Loucy (cell line): ENCODE data around the gene PARP8.
"Not testable (repeated sequence)": the region's sequence is repeated elsewhere in the genome, so short reads cannot be mapped to it uniquely, and the experiment has no call there.

Experiments
- H2AFZ ChIP-seq: fragments of 200-600 bp; sonication (generic); 2 replicates; pipeline ENCODE4 v1.6.0; 2016; ENCODE audit warnings: antibody characterized with exemption, mild to moderate bottlenecking, low read length, moderate library complexity
- H3F3A ChIP-seq: fragments of 200-600 bp; 2 replicates; pipeline ENCODE4 v1.6.0; 2016; ENCODE audit warnings: antibody characterized with exemption, low read depth, mild to moderate bottlenecking
- H3K27me3 ChIP-seq: fragments of 200-600 bp; sonication (generic); 2 replicates; pipeline ENCODE4 v1.6.1; 2014; ENCODE audit warnings: low read length, mild to moderate bottlenecking; ENCODE audit not compliant: insufficient read depth, poor library complexity, severe bottlenecking
- H3K36me3 ChIP-seq: fragments of 200-600 bp; sonication (generic); 2 replicates; pipeline ENCODE4 v1.6.1; 2016; ENCODE audit warnings: low read length; ENCODE audit not compliant: insufficient read depth
- H3K4me1 ChIP-seq: fragments of 200-600 bp; sonication (generic); 2 replicates; pipeline ENCODE4 v1.5.1; 2014; ENCODE audit warnings: low read length, mild to moderate bottlenecking; ENCODE audit not compliant: insufficient read depth, poor library complexity, severe bottlenecking
- H3K4me2 ChIP-seq: fragments of 200-600 bp; sonication (generic); 2 replicates; pipeline ENCODE4 v1.6.0; 2014; ENCODE audit warnings: antibody characterized with exemption, low read length, low read depth, mild to moderate bottlenecking; ENCODE audit not compliant: poor library complexity, severe bottlenecking
- H3K4me3 ChIP-seq: fragments of 200-600 bp; sonication (generic); 2 replicates; pipeline ENCODE4 v1.5.1; 2014; ENCODE audit warnings: low read length, mild to moderate bottlenecking, mixed read lengths; ENCODE audit not compliant: poor library complexity, severe bottlenecking
- H3K79me2 ChIP-seq: fragments of 200-600 bp; sonication (generic); 2 replicates; pipeline ENCODE4 v1.6.1; 2014; ENCODE audit warnings: low read length; ENCODE audit not compliant: insufficient read depth
- H3K9ac ChIP-seq: fragments of 200-600 bp; sonication (generic); 2 replicates; pipeline ENCODE4 v1.6.0; 2014; ENCODE audit warnings: mild to moderate bottlenecking, low read depth, low read length, moderate library complexity; ENCODE audit not compliant: poor library complexity, severe bottlenecking
- H3K9me2 ChIP-seq: fragments of 200-600 bp; sonication (generic); replicated peaks from 2 replicates; pipeline ENCODE4 v1.6.1; 2016; ENCODE audit warnings: low read depth, low read length, mixed read lengths
- H3K9me3 ChIP-seq: fragments of 200-600 bp; sonication (generic); 2 replicates; pipeline ENCODE4 v1.6.1; 2014; ENCODE audit warnings: mild to moderate bottlenecking, antibody characterized with exemption, low read length, low read depth; ENCODE audit not compliant: insufficient read depth
- H4K20me1 ChIP-seq: fragments of 200-600 bp; sonication (generic); 2 replicates; pipeline ENCODE4 v1.6.0; 2014; ENCODE audit warnings: antibody characterized with exemption, low read length, mild to moderate bottlenecking; ENCODE audit not compliant: insufficient read depth, poor library complexity, severe bottlenecking
- EZH2phosphoT487 ChIP-seq: fragments of 200-600 bp; IDR thresholded peaks from 2 replicates; pipeline ENCODE4 v1.6.1; 2018; ENCODE audit warnings: antibody characterized with exemption, mild to moderate bottlenecking, moderate library complexity, borderline replicate concordance
- TF ChIP-seq, protein P1 (sequence below): fragments of 200-600 bp; sonication (generic); conservative IDR thresholded peaks from 2 replicates; pipeline ENCODE4 v1.5.1; 2014; ENCODE audit warnings: mild to moderate bottlenecking, antibody characterized with exemption, low read length

Gene PARP8

DNA sequence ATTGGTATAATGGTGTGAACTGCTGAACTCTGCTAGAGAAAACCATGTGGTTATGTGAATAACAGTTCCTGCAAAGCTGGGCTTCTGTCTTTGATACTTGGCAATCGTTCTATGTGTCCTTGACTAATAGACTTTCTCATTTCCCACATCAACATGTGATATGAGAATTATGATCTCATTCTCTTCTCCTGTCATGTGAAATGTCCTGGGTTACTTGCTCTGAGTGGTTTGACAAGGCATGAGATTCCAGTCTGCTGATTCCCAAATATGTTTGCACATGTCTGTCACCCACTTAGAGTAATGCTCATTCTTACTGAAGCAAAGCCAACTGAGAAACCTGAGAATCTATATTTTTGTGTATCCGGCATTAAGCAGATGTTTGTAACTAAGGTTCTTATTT lies 141.2 kb downstream of the PARP8 start:
- Histone ChIP-seq H3K79me2 (no peaks in the 10 kb centered on the region), H3F3A (no peaks in the 10 kb centered on the region), H3K4me1 (peaks cover 7% of the 10 kb centered on the region), H3K4me2 (no peak overlapping the region), H3K9me2 (no peaks in the 10 kb centered on the region), H3K4me3 (no peak overlapping the region), H3K9ac (no peak overlapping the region), H4K20me1 (no peaks in the 10 kb centered on the region), H3K27me3 (no peaks in the 10 kb centered on the region), H3K36me3 (peaks cover 5% of the 10 kb centered on the region; the same call in 1 of the 2 replicates), H3K9me3 (no peaks in the 10 kb centered on the region; the same call in 1 of the 2 replicates), H2AFZ (no peak overlapping the region)
- no peak for TF ChIP-seq EZH2phosphoT487
- TF ChIP-seq, protein P1, sequence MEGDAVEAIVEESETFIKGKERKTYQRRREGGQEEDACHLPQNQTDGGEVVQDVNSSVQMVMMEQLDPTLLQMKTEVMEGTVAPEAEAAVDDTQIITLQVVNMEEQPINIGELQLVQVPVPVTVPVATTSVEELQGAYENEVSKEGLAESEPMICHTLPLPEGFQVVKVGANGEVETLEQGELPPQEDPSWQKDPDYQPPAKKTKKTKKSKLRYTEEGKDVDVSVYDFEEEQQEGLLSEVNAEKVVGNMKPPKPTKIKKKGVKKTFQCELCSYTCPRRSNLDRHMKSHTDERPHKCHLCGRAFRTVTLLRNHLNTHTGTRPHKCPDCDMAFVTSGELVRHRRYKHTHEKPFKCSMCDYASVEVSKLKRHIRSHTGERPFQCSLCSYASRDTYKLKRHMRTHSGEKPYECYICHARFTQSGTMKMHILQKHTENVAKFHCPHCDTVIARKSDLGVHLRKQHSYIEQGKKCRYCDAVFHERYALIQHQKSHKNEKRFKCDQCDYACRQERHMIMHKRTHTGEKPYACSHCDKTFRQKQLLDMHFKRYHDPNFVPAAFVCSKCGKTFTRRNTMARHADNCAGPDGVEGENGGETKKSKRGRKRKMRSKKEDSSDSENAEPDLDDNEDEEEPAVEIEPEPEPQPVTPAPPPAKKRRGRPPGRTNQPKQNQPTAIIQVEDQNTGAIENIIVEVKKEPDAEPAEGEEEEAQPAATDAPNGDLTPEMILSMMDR = no peak

DNA sequence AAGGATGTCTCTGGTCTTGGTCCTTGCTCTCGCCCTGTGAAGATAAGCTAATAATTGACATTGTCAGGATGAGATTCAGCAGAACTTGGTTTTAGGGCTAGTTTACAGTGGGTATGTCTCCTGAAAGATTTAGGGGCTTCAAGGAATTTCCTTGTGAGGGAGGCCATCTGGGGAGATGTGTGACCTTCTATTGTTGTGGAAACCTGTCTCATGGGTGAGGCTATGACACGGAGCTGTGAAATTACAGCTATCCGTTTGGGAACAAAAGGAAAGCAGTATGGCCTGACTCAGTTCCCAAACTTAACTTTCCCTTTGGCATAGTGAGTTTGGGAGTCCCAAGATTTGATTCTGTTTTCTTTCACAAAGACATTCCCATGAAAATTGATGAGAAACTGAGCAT lies 142.0 kb downstream of the PARP8 start:
- Histone ChIP-seq H3K4me3 (no peak overlapping the region), H3K9ac (no peak overlapping the region), H3K4me2 (no peak overlapping the region), H3K36me3 (peaks cover 5% of the 10 kb centered on the region; the same call in 1 of the 2 replicates), H3K9me2 (no peaks in the 10 kb centered on the region), H3F3A (no peaks in the 10 kb centered on the region), H2AFZ (no peak overlapping the region), H3K79me2 (no peaks in the 10 kb centered on the region), H4K20me1 (no peaks in the 10 kb centered on the region), H3K27me3 (no peaks in the 10 kb centered on the region), H3K4me1 (peaks cover 7% of the 10 kb centered on the region), H3K9me3 (no peaks in the 10 kb centered on the region; the same call in 1 of the 2 replicates)
- TF ChIP-seq, protein P1 = no peak
- no peak for TF ChIP-seq EZH2phosphoT487

DNA sequence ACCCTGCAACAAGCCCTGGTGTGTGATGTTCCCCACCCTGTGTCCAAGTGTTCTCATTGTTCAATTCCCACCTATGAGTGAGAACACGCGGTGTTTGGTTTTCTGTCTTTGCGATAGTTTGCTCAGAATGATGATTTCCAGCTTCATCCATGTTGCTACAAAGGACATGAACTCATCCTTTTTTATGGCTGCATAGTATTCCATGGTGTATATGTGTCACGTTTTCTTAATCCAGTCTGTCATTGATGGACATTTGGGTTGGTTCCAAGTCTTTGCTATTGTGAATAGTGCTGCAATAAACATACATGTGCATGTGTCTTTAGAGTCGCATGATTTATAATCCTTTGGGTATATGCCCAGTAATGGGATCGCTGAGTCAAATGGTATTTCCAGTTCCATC lies 145.3 kb downstream of the PARP8 start:
- peaks cover 11% of the 10 kb centered on the region for H3K36me3 ChIP-seq
- not testable (repeated sequence) for H3K4me2 ChIP-seq, H3K4me3 ChIP-seq, H3F3A ChIP-seq, H3K79me2 ChIP-seq, H3K27me3 ChIP-seq, H3K4me1 ChIP-seq, H3K9me2 ChIP-seq, H3K9me3 ChIP-seq, H4K20me1 ChIP-seq, H3K9ac ChIP-seq, H2AFZ ChIP-seq

DNA sequence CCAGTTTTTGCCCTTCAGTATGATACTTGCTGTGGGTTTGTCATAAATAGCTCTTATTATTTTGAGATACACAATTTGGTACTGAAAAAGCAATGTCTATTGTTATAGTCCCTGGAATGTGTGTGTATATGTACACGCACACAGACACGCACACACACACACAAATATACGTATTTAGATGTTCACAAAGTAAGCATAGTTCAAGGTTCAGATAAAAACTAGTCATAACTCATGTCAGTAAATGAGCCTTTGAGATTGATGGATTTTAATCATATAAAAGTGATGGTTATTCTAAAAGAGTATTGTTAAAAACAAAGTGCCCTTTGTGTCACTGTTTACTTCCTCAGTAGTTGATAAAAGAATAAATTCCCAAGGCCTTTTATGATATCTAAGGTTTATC lies 147.3 kb downstream of the PARP8 start:
- no peaks in the 10 kb centered on the region; the same call in 1 of the 2 replicates for H3K9me3 ChIP-seq
- H4K20me1 ChIP-seq = no peaks in the 10 kb centered on the region
- no peaks in the 10 kb centered on the region for H3K9me2 ChIP-seq
- H3K27me3 ChIP-seq = no peaks in the 10 kb centered on the region
- H3F3A ChIP-seq = no peaks in the 10 kb centered on the region
- no peaks in the 10 kb centered on the region for H3K4me1 ChIP-seq
- H2AFZ ChIP-seq = no peak overlapping the region
- no peak overlapping the region for H3K4me3 ChIP-seq
- H3K36me3 ChIP-seq = peaks cover 9% of the 10 kb centered on the region; the same call in 1 of the 2 replicates
- TF ChIP-seq, protein P1 = no peak
- TF ChIP-seq EZH2phosphoT487 = no peak
- no peaks in the 10 kb centered on the region for H3K79me2 ChIP-seq
- no peak overlapping the region for H3K4me2 ChIP-seq
- H3K9ac ChIP-seq = no peak overlapping the region
